K562 (cell line): Measurements from ENCODE around the gene TPCN1. TPM values are rescaled to one million over a fixed set of nuclear protein-coding genes. Genes with fewer than 3 reads are reported as not detected.

Source experiments
- ATAC-seq: fragments of 200-7000 bp; cut with Tn5 transposase; 3 replicates; pipeline ENCODE4 v1.9.1; 2020; ENCODE audit warnings: moderate library complexity
- BruUV-seq: library from RNA; stranded (reverse); fragments of 400-500 nt; replicated peaks from 2 replicates; lab custom pipeline; 2021; lab: Mats Ljungman, UMichigan
- CTCF ChIA-PET: fragments of 300-600 bp; formaldehyde crosslinking; extraction: SDS; loops from one replicate; lab custom pipeline; 2021; ENCODE audit warnings: low intra/inter-chr PET ratio; lab: Yijun Ruan, JAX
- POLR2A ChIA-PET: fragments of 300-600, 350-650 bp; sonication (Branson Sonifier 250); formaldehyde crosslinking; extraction: SDS; loops from one replicate; lab custom pipeline; 2021; ENCODE audit warnings: antibody characterized with exemption, inconsistent platforms; lab: Yijun Ruan, JAX
- DNase-seq, 4 experiments: peaks; one replicate each; pipeline versions ENCODE4 v3.0.0 to v3.0.0-alpha.2; 2011 to 2018; ENCODE audit warnings: low spot score in 3 of 4, mixed read lengths in 3 of 4; ENCODE audit errors: extremely low read depth in 1 of 4
- FAIRE-seq: peaks from 2 replicates; lab custom pipeline; 2011; peaks lifted over from hg19 to GRCh38; lab: Jason Lieb, UNC
- H2AFZ ChIP-seq: 2 replicates; pipeline ENCODE4 v1.6.0; 2011; ENCODE audit warnings: low read depth, low read length, control low read depth, inconsistent platforms
- H3K27ac ChIP-seq: fragments of 200-600 bp; 3 replicates; pipeline ENCODE4 v1.8.0; 2011; ENCODE audit warnings: low read depth, mild to moderate bottlenecking, control low read depth, inconsistent platforms, low read length, moderate library complexity, mixed read lengths; ENCODE audit errors: extremely low read depth
- H3K27me3 ChIP-seq, 2 experiments: fragments of 300-600 bp in 1 of 2; 2 replicates in 1 of 2; 3 replicates in 1 of 2; pipeline versions ENCODE4 v1.6.0 to v1.8.0; 2011; ENCODE audit warnings: inconsistent platforms in 2 of 2, low read length in 2 of 2, mild to moderate bottlenecking in 1 of 2, mixed read lengths in 1 of 2, moderate library complexity in 1 of 2; ENCODE audit not compliant: control insufficient read depth in 2 of 2, insufficient read depth in 2 of 2
- H3K36me3 ChIP-seq: fragments of 300-600 bp; 3 replicates; pipeline ENCODE4 v1.8.0; 2011; ENCODE audit warnings: mild to moderate bottlenecking, low read length, inconsistent platforms; ENCODE audit not compliant: control insufficient read depth, insufficient read depth
- H3K4me1 ChIP-seq, 2 experiments: fragments of 200-600 bp in 1 of 2; replicated peaks in 1 of 2; 2 replicates in 1 of 2; 3 replicates in 1 of 2; pipeline versions ENCODE4 v1.5.1 to v1.8.0; 2011; ENCODE audit warnings: inconsistent platforms in 2 of 2, low read length in 2 of 2, mild to moderate bottlenecking in 1 of 2, mixed read lengths in 1 of 2, moderate library complexity in 1 of 2; ENCODE audit not compliant: control insufficient read depth in 2 of 2, insufficient read depth in 2 of 2
- H3K4me2 ChIP-seq: 2 replicates; pipeline ENCODE4 v1.6.1; 2011; ENCODE audit warnings: low read length, control low read depth, inconsistent platforms, mixed read lengths; ENCODE audit not compliant: insufficient read depth
- H3K4me3 ChIP-seq: fragments of 200-600 bp; sonication (generic), shearing (Covaris generic); 2 replicates; pipeline ENCODE4 v1.5.1; 2016; ENCODE audit warnings: control low read depth, inconsistent platforms
- H3K79me2 ChIP-seq: fragments of 200-600 bp; 3 replicates; pipeline ENCODE4 v1.8.0; 2011; ENCODE audit warnings: low read length, inconsistent platforms; ENCODE audit not compliant: control insufficient read depth, insufficient read depth
- H3K9ac ChIP-seq, 2 experiments: 2 replicates each; pipeline versions ENCODE4 v1.6.0 to v1.6.1; 2011; ENCODE audit warnings: low read depth in 2 of 2, low read length in 2 of 2, control low read depth in 1 of 2, inconsistent platforms in 1 of 2, mild to moderate bottlenecking in 1 of 2, mixed read lengths in 1 of 2; ENCODE audit not compliant: insufficient read depth in 1 of 2
- H3K9me1 ChIP-seq: one replicate; pipeline ENCODE4 v1.6.0; 2011; ENCODE audit warnings: inconsistent platforms, mild to moderate bottlenecking, low read length, moderate library complexity; ENCODE audit not compliant: control insufficient read depth, insufficient read depth
- H3K9me3 ChIP-seq: replicated peaks from 2 replicates; pipeline ENCODE4 v1.5.1; 2011; ENCODE audit warnings: low read depth, low read length, inconsistent platforms; ENCODE audit not compliant: control insufficient read depth, insufficient read depth
- H4K20me1 ChIP-seq: replicated peaks from 2 replicates; pipeline ENCODE4 v1.6.1; 2011; ENCODE audit warnings: low read length, inconsistent platforms, mixed read lengths; ENCODE audit not compliant: control insufficient read depth, insufficient read depth
- MCM5 ChIP-seq: fragments of 450-650 bp; IDR thresholded peaks from 2 replicates; pipeline ENCODE4 v1.6.1; 2016; ENCODE audit warnings: low read depth
- PKNOX1 ChIP-seq: fragments of 450-650 bp; IDR thresholded peaks from 2 replicates; pipeline ENCODE4 v1.6.1; 2016
- PML ChIP-seq: IDR thresholded peaks from 2 replicates; pipeline ENCODE4 v1.6.1; 2012; ENCODE audit warnings: low read length, inconsistent platforms
- POLR2AphosphoS2 ChIP-seq: IDR thresholded peaks from 2 replicates; pipeline ENCODE4 v1.6.1; 2012; ENCODE audit warnings: low read length, improper control_type of control experiment
- RERE ChIP-seq: sonication (generic); formaldehyde crosslinking; IDR thresholded peaks from 2 replicates; pipeline ENCODE4 v1.8.0; 2023; ENCODE audit warnings: missing genetic modification reagents, mild to moderate bottlenecking, borderline replicate concordance
- RFX1 ChIP-seq: fragments of 450-650 bp; IDR thresholded peaks from 2 replicates; pipeline ENCODE4 v1.6.1; 2016; ENCODE audit warnings: mild to moderate bottlenecking, moderate library complexity
- RREB1 ChIP-seq: fragments of 250-450 bp; sonication (Bioruptor Pico); IDR thresholded peaks from 2 replicates; pipeline ENCODE4 v1.4.0; 2020
- TEAD1 ChIP-seq, 2 experiments: fragments of 450-650 bp in 1 of 2; sonication (generic) in 1 of 2; formaldehyde crosslinking; IDR thresholded peaks; 2 replicates each; pipeline versions ENCODE4 v1.4.0 to v1.8.0; 2020 to 2022; ENCODE audit warnings: mild to moderate bottlenecking in 2 of 2, missing genetic modification reagents in 1 of 2
- WGBS: fragments of 100-300 bp; shearing (Covaris generic); methylation state at CpG from one replicate; pipeline ENCODE4 v1.1.6; 2016; ENCODE audit warnings: low coverage, mixed read lengths; ENCODE audit not compliant: insufficient coverage; ENCODE audit errors: missing lambda C conversion rate; 5-methylcytosine and 5-hydroxymethylcytosine counted together
- in situ Hi-C: fragments of 300-500 bp; cut with MboI; formaldehyde crosslinking; loops from 4 replicates; pipeline ENCODE4 v1.15.0; 2018; ENCODE audit warnings: inconsistent platforms, mixed read lengths
- intact Hi-C: fragments of 100-400 bp; cut with micrococcal nuclease; formaldehyde crosslinking; loops from 2 replicates; pipeline ENCODE4 v1.14.2; 2022
- polyA plus RNA-seq, 8 experiments: library from polyadenylated mRNA; depleted of rRNA in 4 of 8; stranded (reverse) in 5 of 8; unstranded in 3 of 8; fragments of >200 nt; fragmentation: Nextera tagmentation in 2 of 8; fragmentation: Illumina TruSeq in 1 of 8; extraction: Ambion mirVana in 2 of 8; extraction: Trizol in 1 of 8; gene quantifications; 2 replicates each; pipeline versions ENCODE4 v1.2.1 to v1.2.3, GENCODE V29; 2011 to 2014; ENCODE audit warnings: inconsistent platforms in 1 of 8, missing spikeins in 1 of 8
- total RNA-seq, 7 experiments: library from RNA; depleted of rRNA in 6 of 7; stranded (reverse); fragments of >200 nt in 6 of 7; fragmentation: Illumina TruSeq in 2 of 7; extraction: Trizol in 2 of 7; gene quantifications; 2 replicates each; pipeline versions ENCODE4 v1.2.1 to v1.2.3, GENCODE V29; 2011 to 2021; ENCODE audit warnings: low replicate concordance in 1 of 7

Gene TPCN1
- total and polyA plus RNA-seq, 9 of the 15 experiments (the other 6 are each of a cell fraction or from before 2014, with no cell fraction given), result 0.80 to 23.8 (median 7.4) TPM

GRCh38 chr12:113263431-113263963 is 42.2 kb downstream of the TPCN1 start:
- no peak overlapping the region for H3K9ac ChIP-seq
- no peaks in the 10 kb centered on the region for H3K27me3 ChIP-seq
- ATAC-seq (no peak), DNase-seq (no peak), FAIRE-seq (peak; percentile 11)
- no peaks in the 10 kb centered on the region for H3K9me3 ChIP-seq
- H3K4me3 ChIP-seq, result no peak overlapping the region
- in situ Hi-C loops (no loop called here), intact Hi-C loops (no loop called here)
- POLR2A ChIA-PET, result no interaction called here
- peaks cover 36% of the 10 kb centered on the region; the same call in 2 of the 3 replicates for H3K36me3 ChIP-seq
- H3K9me1 ChIP-seq, result no peaks in the 10 kb centered on the region
- no peak overlapping the region for H3K27ac ChIP-seq
- H3K4me1 ChIP-seq, result peaks cover 0 to 4% of the 10 kb centered on the region in 2 experiments; a peak in 4 of 5 replicates
- no TSS peak for BruUV-seq
- no peak overlapping the region for H3K4me2 ChIP-seq
- H3K79me2 ChIP-seq, result no peaks in the 10 kb centered on the region
- H2AFZ ChIP-seq, result no peak overlapping the region
- WGBS, result 81% methylated on average over 9 of the region's 9 CpGs
- TF ChIP-seq PKNOX1 (no peak), MCM5 (no peak), RFX1 (no peak), RREB1 (CRISPR knock-in tag) (no peak), TEAD1 (CRISPR knock-in tag; IDR thresholded peaks at IDR 0.05) (no peak), RERE (CRISPR knock-in tag) (no peak), POLR2AphosphoS2 (no peak), PML (no peak)
- no peaks in the 10 kb centered on the region for H4K20me1 ChIP-seq
- CTCF ChIA-PET, result no interaction called here
